Smooth muscle cell (in vitro differentiated cells): ENCODE measurements around the gene AP2A2. TPM values are rescaled to one million over a fixed set of nuclear protein-coding genes. Genes with fewer than 3 reads are reported as not detected.

ENCODE experiments used
- DNase-seq: peaks from one replicate; lab custom pipeline; 2025; ENCODE audit not compliant: unreplicated experiment; lab: John Stamatoyannopoulos, UW
- H2AFZ ChIP-seq: fragments of 200-600 bp; sonication (generic); 2 replicates; pipeline ENCODE4 v1.6.0; 2016; ENCODE audit warnings: antibody characterized with exemption, low read depth, mild to moderate bottlenecking
- H3F3A ChIP-seq: fragments of 200-600 bp; sonication (generic); 2 replicates; pipeline ENCODE4 v1.6.0; 2017; ENCODE audit warnings: antibody characterized with exemption, low read depth
- H3K27ac ChIP-seq: fragments of 200-600 bp; sonication (generic); 2 replicates; pipeline ENCODE4 v1.5.1; 2016; ENCODE audit warnings: low read depth, mild to moderate bottlenecking
- H3K27me3 ChIP-seq: fragments of 200-600 bp; sonication (generic); 2 replicates; pipeline ENCODE4 v1.6.1; 2016; ENCODE audit warnings: low read depth, mild to moderate bottlenecking
- H3K36me3 ChIP-seq: fragments of 200-600 bp; sonication (generic); 2 replicates; pipeline ENCODE4 v1.5.1; 2016; ENCODE audit warnings: low read depth
- H3K4me1 ChIP-seq: fragments of 200-600 bp; sonication (generic); 2 replicates; pipeline ENCODE4 v1.5.1; 2016; ENCODE audit warnings: low read depth
- H3K4me2 ChIP-seq: fragments of 200-600 bp; sonication (generic); 2 replicates; pipeline ENCODE4 v1.6.0; 2016; ENCODE audit warnings: mild to moderate bottlenecking
- H3K4me3 ChIP-seq: fragments of 200-600 bp; sonication (generic); 2 replicates; pipeline ENCODE4 v1.5.1; 2016; ENCODE audit warnings: mild to moderate bottlenecking
- H3K79me2 ChIP-seq: fragments of 200-600 bp; sonication (generic); 2 replicates; pipeline ENCODE4 v1.6.0; 2016; ENCODE audit warnings: low read depth, mild to moderate bottlenecking
- H3K9ac ChIP-seq: fragments of 200-600 bp; sonication (generic); 2 replicates; pipeline ENCODE4 v1.6.0; 2016; ENCODE audit warnings: low read depth
- H3K9me3 ChIP-seq: fragments of 200-600 bp; sonication (generic); replicated peaks from 2 replicates; pipeline ENCODE4 v1.5.1; 2016; ENCODE audit warnings: low read depth
- H4K20me1 ChIP-seq: fragments of 200-600 bp; sonication (generic); 2 replicates; pipeline ENCODE4 v1.6.0; 2016; ENCODE audit warnings: low read depth
- CTCF ChIP-seq: fragments of 200-600 bp; sonication (generic); IDR thresholded peaks from 2 replicates; pipeline ENCODE4 v1.5.1; 2017; ENCODE audit warnings: borderline replicate concordance, mild to moderate bottlenecking, antibody characterized with exemption; ENCODE audit not compliant: insufficient read depth, poor library complexity, severe bottlenecking
- WGBS: methylation state at CpG from one replicate; pipeline ENCODE4 v1.1.7; 2016; ENCODE audit warnings: low lambda C conversion rate; 5-methylcytosine and 5-hydroxymethylcytosine counted together
- polyA plus RNA-seq: library from polyadenylated mRNA; unstranded; fragments of >200 nt; fragmentation: Nextera tagmentation; extraction: Ambion mirVana; gene quantifications from 2 replicates; pipeline ENCODE4 v1.2.1, GENCODE V29; 2016
- total RNA-seq: library from RNA; depleted of rRNA; stranded (reverse); fragments of >200 nt; gene quantifications from 2 replicates; pipeline ENCODE4 v1.2.3, GENCODE V29; 2014

Gene AP2A2
- total and polyA plus RNA-seq, 2 experiments from 2014 or later = 25.1 to 35.8 TPM

DNA sequence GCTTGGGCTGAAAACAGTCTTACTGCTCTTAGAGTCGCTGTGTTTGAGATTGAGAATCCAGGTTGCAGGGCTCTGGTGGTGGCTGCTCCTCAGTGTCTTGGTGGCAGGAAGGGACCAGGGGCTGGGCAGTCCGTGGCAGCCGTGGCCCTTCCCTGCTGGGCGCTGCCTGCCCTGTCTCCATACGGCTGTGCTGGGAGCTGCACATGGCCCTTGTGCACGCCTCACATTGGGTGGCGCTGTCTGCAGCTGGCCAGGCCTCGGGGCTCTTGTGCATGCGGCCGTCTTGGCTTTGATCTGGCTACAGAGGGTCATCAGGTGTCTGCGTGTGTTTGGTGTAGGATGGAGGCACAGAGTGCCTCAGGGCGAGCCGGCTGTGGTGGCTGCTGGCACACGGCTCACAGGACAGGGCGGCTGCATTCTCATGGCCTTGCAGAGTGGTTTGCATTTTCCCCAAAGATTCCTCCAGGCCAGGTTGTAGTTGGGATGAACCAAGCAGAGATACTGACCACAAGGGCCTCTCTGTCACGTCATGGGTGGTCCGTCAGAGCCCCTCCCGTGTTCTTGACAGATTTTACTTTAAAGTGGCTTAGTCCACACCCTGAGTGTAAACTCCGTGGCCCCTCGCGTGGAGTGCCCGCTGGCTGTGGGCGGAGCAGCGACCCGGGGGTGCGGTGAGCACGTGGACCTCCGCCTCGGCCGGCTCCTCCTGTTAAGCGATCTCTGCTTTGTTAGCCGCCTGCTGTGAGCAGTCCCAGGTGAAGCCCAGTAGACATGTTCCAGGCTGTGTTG, 76.1 kb downstream of the AP2A2 start:
- H3K9me3 ChIP-seq = no peaks in the 10 kb centered on the region
- H3K9ac ChIP-seq = no peak overlapping the region
- no peak overlapping the region for H3K4me3 ChIP-seq
- no peak for DNase-seq
- WGBS = 96% methylated on average over 32 of the region's 32 CpGs
- H3K79me2 ChIP-seq = peaks cover 8% of the 10 kb centered on the region
- no peaks in the 10 kb centered on the region for H3K4me1 ChIP-seq
- H3F3A ChIP-seq = no peaks in the 10 kb centered on the region
- H2AFZ ChIP-seq = no peak overlapping the region
- H3K36me3 ChIP-seq = no peaks in the 10 kb centered on the region
- no peak overlapping the region for H3K27ac ChIP-seq
- no peak overlapping the region for H3K4me2 ChIP-seq
- TF ChIP-seq CTCF = no peak
- no peaks in the 10 kb centered on the region for H3K27me3 ChIP-seq
- H4K20me1 ChIP-seq = peaks cover 78% of the 10 kb centered on the region

DNA sequence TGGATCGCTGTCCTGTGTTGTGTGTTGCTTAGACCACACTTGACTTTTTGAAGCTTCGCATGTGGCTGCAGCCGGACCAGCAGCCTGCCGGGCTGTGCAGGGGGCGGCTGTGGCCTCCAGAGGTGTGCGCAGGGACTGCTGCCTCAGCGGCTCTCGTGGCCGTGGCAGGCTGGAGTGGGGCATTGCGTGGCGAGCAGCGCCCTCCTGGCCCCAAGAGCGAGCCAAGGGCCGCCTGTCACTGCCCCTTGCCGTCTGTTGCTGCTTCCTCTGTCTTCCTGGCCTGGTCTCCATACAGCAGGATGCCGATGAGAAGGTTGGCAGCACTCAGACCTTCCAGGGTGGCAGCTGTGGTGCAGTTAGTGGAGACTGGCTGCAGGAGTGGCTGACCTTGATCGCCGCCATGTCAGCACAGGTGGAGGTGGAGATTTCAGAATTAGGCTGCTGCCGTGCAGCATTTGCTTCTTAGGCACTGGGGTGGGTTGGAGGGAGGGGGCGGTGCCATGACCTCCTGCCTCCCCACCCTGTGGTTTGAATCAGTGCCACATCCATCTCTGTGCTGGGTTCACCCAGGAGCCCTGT, 76.8 kb downstream of the AP2A2 start:
- Histone ChIP-seq H3K4me1 (no peaks in the 10 kb centered on the region), H3K27me3 (no peaks in the 10 kb centered on the region), H4K20me1 (peaks cover 78% of the 10 kb centered on the region), H3K4me2 (no peak overlapping the region), H3K79me2 (peaks cover 8% of the 10 kb centered on the region), H3K36me3 (no peaks in the 10 kb centered on the region), H3K4me3 (no peak overlapping the region), H3K27ac (no peak overlapping the region), H2AFZ (no peak overlapping the region), H3K9me3 (no peaks in the 10 kb centered on the region), H3K9ac (no peak overlapping the region), H3F3A (no peaks in the 10 kb centered on the region)
- TF ChIP-seq CTCF = no peak
- DNase-seq = no peak
- WGBS = 96% methylated on average over 19 of the region's 20 CpGs

DNA sequence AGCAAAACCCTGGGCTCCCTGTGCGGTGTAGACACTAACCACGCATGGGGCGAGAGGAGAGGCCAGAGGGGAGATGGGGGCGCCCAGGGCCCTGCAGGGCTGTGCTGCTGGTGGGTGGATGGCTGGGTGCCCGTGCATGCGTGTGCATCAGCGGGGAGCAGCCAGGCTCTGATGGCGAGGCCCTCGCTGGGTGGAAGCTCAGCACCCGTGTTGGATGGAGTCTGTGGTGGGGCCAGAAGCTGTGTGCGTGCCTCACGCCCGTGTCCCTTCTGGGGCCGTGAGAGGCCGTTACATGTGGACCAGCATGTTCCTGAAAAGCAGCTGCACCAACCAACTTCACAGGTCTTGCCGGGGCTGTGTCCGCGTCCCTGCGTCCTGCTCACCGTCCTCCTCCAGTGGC, 77.5 kb downstream of the AP2A2 start:
- no peak overlapping the region for H3K9ac ChIP-seq
- H3F3A ChIP-seq = no peaks in the 10 kb centered on the region
- no peak for DNase-seq
- peaks cover 8% of the 10 kb centered on the region for H3K79me2 ChIP-seq
- peaks cover 77% of the 10 kb centered on the region for H4K20me1 ChIP-seq
- WGBS = 97% methylated on average over 20 of the region's 20 CpGs
- no peak overlapping the region for H2AFZ ChIP-seq
- H3K4me3 ChIP-seq = no peak overlapping the region
- TF ChIP-seq CTCF = no peak
- H3K27me3 ChIP-seq = no peaks in the 10 kb centered on the region
- no peak overlapping the region for H3K4me2 ChIP-seq
- H3K9me3 ChIP-seq = no peaks in the 10 kb centered on the region
- no peak overlapping the region for H3K27ac ChIP-seq
- no peaks in the 10 kb centered on the region for H3K36me3 ChIP-seq
- H3K4me1 ChIP-seq = no peaks in the 10 kb centered on the region
